HFF-Myc (cell line): Measurements from ENCODE around the gene RAB33A.

Experiments used
- DNase-seq: peaks from one replicate; pipeline ENCODE4 v3.0.0-alpha.2; 2011; ENCODE audit warnings: low read depth; ENCODE audit errors: extremely low read depth
- H3K4me3 ChIP-seq: replicated peaks from 2 replicates; pipeline ENCODE4 v1.5.1; 2011; ENCODE audit warnings: low read depth, mild to moderate bottlenecking, control low read depth, low read length
- TF ChIP-seq, protein P1 (sequence below): IDR thresholded peaks from 2 replicates; pipeline ENCODE4 v1.5.1; 2012; ENCODE audit warnings: mild to moderate bottlenecking, low read depth, low read length, control low read depth; ENCODE audit errors: missing control alignments

The RAB33A gene

DNA sequence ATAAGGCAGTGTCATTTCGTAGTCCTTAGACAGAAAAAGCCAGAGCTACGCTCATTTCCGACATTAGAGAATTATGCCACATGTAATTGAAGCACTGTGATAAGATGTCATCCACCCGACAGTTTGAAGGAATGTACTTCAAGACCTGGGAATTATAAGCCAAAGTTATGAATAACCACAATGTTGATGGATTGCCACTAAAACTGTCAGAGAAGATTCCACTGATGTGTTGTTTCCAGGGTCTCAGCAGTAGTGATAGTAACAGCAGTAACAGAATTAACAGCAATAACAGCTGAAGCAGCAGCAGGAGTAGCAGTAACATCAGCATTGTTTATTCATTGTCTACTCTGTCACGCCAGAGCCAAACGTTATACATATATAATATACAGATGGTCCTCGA is 24.7 kb downstream of the RAB33A start:
- TF ChIP-seq, protein P1, sequence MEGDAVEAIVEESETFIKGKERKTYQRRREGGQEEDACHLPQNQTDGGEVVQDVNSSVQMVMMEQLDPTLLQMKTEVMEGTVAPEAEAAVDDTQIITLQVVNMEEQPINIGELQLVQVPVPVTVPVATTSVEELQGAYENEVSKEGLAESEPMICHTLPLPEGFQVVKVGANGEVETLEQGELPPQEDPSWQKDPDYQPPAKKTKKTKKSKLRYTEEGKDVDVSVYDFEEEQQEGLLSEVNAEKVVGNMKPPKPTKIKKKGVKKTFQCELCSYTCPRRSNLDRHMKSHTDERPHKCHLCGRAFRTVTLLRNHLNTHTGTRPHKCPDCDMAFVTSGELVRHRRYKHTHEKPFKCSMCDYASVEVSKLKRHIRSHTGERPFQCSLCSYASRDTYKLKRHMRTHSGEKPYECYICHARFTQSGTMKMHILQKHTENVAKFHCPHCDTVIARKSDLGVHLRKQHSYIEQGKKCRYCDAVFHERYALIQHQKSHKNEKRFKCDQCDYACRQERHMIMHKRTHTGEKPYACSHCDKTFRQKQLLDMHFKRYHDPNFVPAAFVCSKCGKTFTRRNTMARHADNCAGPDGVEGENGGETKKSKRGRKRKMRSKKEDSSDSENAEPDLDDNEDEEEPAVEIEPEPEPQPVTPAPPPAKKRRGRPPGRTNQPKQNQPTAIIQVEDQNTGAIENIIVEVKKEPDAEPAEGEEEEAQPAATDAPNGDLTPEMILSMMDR, result no peak
- no peak for DNase-seq
- no peak overlapping the region for H3K4me3 ChIP-seq

DNA sequence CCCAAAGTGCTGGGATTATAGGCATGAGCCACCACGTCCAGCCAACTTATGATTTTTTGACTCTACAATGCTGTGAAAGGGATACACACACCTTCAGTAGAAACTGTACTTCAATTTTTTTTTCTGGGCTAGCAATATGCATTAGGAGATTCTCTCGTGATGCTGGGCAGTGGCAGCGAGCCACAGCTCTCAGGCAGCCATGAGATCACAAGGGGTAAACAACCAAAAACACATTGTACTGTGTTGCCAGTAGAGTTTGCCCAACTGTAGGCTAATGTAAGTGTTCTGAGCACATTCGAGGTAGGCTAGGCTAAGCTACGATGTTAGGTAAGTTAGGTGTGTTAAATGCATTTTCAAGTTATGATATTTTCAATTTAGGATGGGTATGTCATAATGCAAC is 25.7 kb downstream of the RAB33A start:
- no peak for DNase-seq
- TF ChIP-seq, protein P1, result no peak
- H3K4me3 ChIP-seq, result no peak overlapping the region

DNA sequence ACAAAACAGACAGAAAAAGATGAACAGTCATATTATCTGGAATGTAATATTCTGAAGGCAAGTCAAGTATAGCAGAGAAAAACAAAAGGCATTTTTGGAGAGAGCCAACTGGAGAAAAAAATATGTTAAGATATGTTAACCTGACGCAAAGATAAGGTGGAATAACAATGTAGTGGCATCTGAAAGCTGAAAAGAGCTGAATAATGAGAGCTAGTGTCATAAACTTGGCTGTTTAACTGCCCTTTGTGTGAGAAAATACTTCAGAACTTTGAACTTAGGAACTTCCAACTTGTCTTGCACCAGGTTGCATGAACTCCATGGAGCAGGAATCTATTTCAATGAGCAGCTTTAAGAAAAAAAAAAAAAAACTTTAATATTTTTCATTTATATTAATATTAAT is 32.9 kb downstream of the RAB33A start:
- H3K4me3 ChIP-seq, result no peak overlapping the region
- DNase-seq, result no peak
- TF ChIP-seq, protein P1, result no peak

DNA sequence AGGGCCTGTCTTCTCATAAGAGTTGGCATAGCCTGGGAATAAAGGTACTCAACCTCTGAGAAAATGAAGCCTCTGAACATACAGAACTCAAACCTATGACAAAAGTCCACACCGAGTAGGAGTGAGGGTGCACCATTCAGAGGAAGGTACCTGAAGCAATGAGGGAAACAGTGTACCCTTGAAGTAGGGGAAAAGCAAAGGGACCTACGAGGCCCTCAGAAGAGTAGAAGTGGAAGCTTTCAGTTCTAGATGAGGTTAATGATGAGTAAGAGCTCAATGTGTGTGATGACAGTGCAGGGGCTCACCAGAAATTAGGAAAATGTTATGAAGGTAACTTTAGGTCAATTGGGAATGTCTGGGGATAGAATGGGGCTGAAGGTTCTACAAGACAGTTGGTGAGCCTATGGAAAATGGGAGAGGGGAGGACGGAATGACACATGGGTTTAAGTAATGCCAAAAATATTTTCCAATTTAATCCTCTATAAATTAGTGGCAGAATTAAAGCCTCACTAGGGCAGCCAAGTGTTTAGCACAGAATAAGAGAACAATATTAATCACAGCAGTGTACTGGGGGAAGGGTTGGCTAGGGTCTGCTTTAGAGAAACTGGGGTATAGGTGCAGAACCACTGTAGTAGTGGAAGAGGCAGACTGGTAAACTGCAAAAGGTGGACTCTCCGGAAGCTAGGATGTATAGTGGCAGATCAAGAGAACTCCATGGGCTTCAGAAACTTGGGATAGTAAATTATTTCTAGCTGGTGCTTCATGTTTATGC is 39.8 kb downstream of the RAB33A start:
- TF ChIP-seq, protein P1, result no peak
- no peak for DNase-seq
- H3K4me3 ChIP-seq, result no peak overlapping the region

DNA sequence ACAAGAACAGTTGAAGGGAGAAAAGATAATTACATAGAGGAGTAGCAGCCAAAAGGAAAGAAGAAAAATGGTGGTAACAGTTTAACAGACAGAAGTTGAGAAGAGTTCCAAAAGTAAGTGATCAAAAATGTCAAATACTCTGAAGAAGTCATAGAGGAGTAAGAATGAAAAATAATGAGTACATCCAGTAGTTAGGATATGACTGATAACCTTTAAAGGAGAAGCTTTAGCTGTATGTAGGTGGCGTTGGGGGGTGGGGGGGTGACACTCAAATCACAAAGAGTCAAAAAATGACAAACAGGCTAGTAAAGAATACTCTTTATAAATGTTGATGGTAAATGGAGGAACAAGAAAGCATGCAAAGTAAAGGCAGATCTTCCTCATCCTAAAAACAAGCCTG is 40.6 kb downstream of the RAB33A start:
- TF ChIP-seq, protein P1, result no peak
- H3K4me3 ChIP-seq, result no peak overlapping the region
- DNase-seq, result no peak

DNA sequence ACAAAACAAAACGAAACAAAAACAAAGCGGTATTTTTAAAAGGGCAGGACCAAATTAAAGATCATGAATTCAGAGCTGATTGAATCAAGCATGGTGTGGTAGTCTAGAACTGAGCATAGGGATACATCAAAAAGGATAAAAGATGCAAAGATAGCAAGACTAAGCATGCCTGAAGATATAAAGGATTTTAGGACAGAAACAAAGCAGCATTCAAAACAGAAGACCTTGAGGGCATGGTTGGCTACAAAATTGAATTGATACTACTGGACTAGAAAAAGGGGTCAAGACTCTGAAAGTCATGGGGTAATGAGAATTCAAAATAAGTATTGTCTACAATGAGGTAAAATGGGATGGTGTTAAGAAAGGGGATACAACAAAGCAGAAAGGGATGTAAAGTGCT is 41.6 kb downstream of the RAB33A start:
- TF ChIP-seq, protein P1, result no peak
- DNase-seq, result no peak
- no peak overlapping the region for H3K4me3 ChIP-seq

DNA sequence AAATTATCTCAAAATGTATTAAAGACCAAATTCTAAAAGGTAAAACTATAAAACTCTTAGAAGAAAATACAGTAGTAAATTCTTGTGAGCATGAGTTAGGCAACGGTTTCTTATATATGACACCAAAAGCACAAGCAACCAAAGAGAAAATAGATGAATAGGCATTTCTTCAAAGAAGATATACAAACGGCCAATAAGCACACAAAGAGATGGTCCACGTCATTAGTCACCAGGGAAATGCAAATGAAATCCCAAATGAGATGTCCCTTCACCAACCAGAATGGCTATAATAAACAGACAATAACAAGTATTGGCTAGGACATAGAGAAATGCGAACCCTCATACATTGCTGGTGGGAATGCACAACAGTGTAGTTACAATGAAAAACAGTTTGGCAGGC is 44.6 kb downstream of the RAB33A start:
- H3K4me3 ChIP-seq, result no peak overlapping the region
- DNase-seq, result no peak
- TF ChIP-seq, protein P1, result no peak
